Left lung (tissue), 10 donors: ENCODE data around the gene ALDOA. TPM values are rescaled to one million over a fixed set of nuclear protein-coding genes. Genes with fewer than 3 reads are reported as not detected.
A peak's percentile ranks its signal among the peaks of the same experiment; 100 is the strongest.

ENCODE experiments used
- ATAC-seq: fragments of 200-7000 bp; cut with Tn5 transposase; one replicate; pipeline ENCODE4 v1.9.1; 2020; ENCODE audit warnings: moderate library complexity
- DNase-seq, 4 donors: peaks; one replicate each; pipeline ENCODE4 v3.0.0-alpha.2; 2013 to 2020
- H3K27ac ChIP-seq, 2 donors: fragments of 200-600 bp; sonication (generic) in 1 of 2; one replicate each; pipeline versions ENCODE4 v1.5.0 to v1.8.0; 2020 to 2021
- H3K27me3 ChIP-seq, 2 donors: fragments of 200-600 bp; sonication (generic) in 1 of 2; one replicate each; pipeline versions ENCODE4 v1.5.0 to v1.8.0; 2020 to 2021
- H3K36me3 ChIP-seq, 2 donors: fragments of 200-600 bp; sonication (generic) in 1 of 2; one replicate each; pipeline versions ENCODE4 v1.5.0 to v1.8.0; 2020 to 2021
- H3K4me1 ChIP-seq, 2 donors: fragments of 200-600 bp; one replicate each; pipeline ENCODE4 v1.8.0; 2021
- H3K4me3 ChIP-seq, 2 donors: fragments of 200-600 bp; sonication (generic) in 1 of 2; one replicate each; pipeline versions ENCODE4 v1.5.0 to v1.8.0; 2020 to 2021; ENCODE audit warnings: mild to moderate bottlenecking in 1 of 2
- H3K9me3 ChIP-seq, 2 donors: fragments of 200-600 bp; sonication (generic) in 1 of 2; one replicate each; pipeline versions ENCODE4 v1.5.0 to v1.8.0; 2020 to 2021
- intact Hi-C, 2 donors: fragments of 100-400 bp; cut with DNase I; formaldehyde crosslinking; loops; one replicate each; pipeline versions ENCODE4 v1.11.2 to v1.14.2; 2022
- polyA plus RNA-seq, 6 donors: library from polyadenylated mRNA; unstranded; fragments of 120-200 nt; gene quantifications; one replicate each; pipeline ENCODE4 v1.2.1, GENCODE V29; 2013; ENCODE audit not compliant: insufficient read length in 6 of 6
- total RNA-seq, 2 donors: library from RNA; stranded (reverse); fragmentation: NEBNext Ultra II Directional; extraction: Animal tissue kit (Norgen Biotek cat#: 25700); gene quantifications; one replicate each; pipeline ENCODE4 v1.2.1, GENCODE V29; 2021
- TF ChIP-seq, protein P1 (sequence below), 2 donors: fragments of 200-600 bp; sonication (generic) in 1 of 2; IDR thresholded peaks; one replicate each; pipeline versions ENCODE4 v1.5.0 to v1.8.0; 2021; ENCODE audit warnings: antibody characterized with exemption in 2 of 2
- donor health status: DM: no; HTN: yes; CAD: no.
- donor health status: DM: no; HTN: no; CAD: no.

The ALDOA gene
- total and polyA plus RNA-seq, 8 donors = 299 to 1,105 (median 379) TPM

DNA sequence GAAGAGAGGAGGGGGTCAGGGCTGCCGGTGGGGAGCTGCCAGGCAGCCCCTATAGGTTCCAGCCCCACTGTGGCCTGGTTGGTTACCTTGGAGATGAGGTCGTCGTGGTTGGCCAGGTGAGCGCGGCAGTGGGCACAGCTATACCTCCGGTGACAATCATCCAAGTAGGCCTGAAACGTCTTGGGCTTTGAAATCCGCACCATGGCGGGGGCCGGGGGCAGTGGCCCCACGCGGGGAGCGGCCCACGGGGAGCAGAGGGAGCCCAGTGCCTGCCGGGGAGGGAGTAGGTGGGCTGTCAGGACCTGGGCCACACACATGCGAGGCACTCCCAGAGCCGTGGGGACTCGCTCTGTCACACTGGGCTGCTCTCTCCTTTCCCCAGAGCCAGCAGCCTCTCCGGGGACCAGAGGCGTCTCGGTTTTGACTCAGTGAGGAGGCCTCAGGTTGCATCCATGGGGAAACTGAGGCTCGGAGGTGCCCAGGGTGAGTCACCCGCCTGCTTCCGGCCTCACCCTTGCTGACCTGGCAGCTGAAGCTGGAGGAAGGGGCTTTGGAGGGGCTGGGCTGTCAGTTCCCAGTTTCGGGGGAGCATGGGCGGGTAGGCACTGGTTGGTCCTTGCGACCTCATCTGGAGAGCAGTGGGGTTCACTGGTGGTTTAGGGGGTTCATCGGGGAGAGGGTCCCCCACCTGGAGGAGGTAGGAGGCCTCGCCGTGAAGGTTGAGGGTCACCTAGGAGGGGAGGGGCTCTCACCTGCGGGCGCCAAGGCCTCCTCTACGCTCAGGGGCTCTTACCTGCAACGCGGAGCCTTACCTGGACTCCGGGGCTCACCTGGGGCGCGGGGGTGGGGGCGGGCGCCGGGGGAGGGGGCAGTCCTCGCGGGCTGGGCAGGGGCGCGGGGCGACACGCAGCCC lies 29.9 kb downstream of the ALDOA start:
- TF ChIP-seq, protein P1, sequence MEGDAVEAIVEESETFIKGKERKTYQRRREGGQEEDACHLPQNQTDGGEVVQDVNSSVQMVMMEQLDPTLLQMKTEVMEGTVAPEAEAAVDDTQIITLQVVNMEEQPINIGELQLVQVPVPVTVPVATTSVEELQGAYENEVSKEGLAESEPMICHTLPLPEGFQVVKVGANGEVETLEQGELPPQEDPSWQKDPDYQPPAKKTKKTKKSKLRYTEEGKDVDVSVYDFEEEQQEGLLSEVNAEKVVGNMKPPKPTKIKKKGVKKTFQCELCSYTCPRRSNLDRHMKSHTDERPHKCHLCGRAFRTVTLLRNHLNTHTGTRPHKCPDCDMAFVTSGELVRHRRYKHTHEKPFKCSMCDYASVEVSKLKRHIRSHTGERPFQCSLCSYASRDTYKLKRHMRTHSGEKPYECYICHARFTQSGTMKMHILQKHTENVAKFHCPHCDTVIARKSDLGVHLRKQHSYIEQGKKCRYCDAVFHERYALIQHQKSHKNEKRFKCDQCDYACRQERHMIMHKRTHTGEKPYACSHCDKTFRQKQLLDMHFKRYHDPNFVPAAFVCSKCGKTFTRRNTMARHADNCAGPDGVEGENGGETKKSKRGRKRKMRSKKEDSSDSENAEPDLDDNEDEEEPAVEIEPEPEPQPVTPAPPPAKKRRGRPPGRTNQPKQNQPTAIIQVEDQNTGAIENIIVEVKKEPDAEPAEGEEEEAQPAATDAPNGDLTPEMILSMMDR (IDR thresholded peaks at IDR 0.05) = no peak
- H3K4me3 ChIP-seq = peak overlapping the region; percentile 63 to 73
- peaks cover 28 to 58% of the 10 kb centered on the region in 2 donors for H3K4me1 ChIP-seq
- H3K36me3 ChIP-seq = peaks cover 0 to 14% of the 10 kb centered on the region in 2 donors
- peaks cover 4 to 33% of the 10 kb centered on the region in 2 donors for H3K9me3 ChIP-seq
- intact Hi-C loops = no loop called here
- ATAC-seq (no peak), DNase-seq (peak in 1 of 4 donors; percentile 78)
- peak overlapping the region; percentile 90 to 98 for H3K27ac ChIP-seq
- H3K27me3 ChIP-seq = no peaks in the 10 kb centered on the region

DNA sequence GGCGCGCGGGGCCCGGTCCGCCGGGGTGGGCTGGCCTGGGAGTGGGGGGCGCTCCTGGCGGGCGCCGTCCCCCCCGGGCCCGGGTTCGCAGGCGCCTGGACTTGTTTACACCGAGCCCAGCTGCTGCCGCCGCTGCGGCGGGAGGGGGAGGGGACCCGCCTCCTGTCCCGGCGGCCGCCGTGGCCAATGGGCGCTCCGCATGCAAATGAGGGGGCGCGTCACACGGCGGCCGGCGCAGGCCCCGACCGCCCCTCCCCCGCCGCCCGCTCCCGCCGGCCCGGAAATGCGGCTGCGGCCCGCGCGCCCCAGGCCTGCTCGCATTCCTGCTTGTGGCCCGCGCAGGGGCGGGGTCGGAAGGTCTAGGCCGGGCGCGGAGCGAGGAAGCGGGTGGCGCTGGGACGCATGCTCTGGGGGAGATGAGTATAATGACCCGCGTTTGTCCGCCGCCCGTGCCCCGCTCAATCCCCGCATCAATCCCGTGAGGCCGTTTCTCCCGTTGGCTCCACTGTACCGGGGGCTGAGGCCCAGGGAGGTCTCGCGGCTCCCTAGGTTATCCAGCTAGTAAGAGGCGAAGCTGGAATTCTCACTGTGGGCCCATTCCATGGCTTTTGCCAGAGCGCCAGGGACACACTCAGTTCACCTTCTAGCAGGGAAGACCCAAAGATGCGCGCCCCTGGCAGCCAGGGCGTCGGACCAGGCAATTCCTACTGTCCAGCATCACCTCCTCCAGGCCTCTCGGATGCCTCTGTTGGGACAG lies 30.7 kb downstream of the ALDOA start, which contains the start of gene YPEL3:
Gene YPEL3, minus strand, starts transcription at position 109 of the 757 bp plus-strand sequence. CDS start 731 bp downstream, outside the sequence.
- intact Hi-C loops = no loop called here
- TF ChIP-seq, protein P1 (IDR thresholded peaks at IDR 0.05) = no peak
- H3K27me3 ChIP-seq = no peaks in the 10 kb centered on the region
- peaks cover 4 to 35% of the 10 kb centered on the region in 2 donors for H3K9me3 ChIP-seq
- peak; percentile 77 to 98 (median 94) for DNase-seq
- peak within 1 kb of the TSS; percentile 63 to 73 for H3K4me3 ChIP-seq
- H3K4me1 ChIP-seq = peaks cover 22 to 49% of the 10 kb centered on the region in 2 donors
- ATAC-seq = peak; percentile 61
- H3K27ac ChIP-seq = peak within 1 kb of the TSS; percentile 90 to 98
- peaks cover 0 to 14% of the 10 kb centered on the region in 2 donors for H3K36me3 ChIP-seq

DNA sequence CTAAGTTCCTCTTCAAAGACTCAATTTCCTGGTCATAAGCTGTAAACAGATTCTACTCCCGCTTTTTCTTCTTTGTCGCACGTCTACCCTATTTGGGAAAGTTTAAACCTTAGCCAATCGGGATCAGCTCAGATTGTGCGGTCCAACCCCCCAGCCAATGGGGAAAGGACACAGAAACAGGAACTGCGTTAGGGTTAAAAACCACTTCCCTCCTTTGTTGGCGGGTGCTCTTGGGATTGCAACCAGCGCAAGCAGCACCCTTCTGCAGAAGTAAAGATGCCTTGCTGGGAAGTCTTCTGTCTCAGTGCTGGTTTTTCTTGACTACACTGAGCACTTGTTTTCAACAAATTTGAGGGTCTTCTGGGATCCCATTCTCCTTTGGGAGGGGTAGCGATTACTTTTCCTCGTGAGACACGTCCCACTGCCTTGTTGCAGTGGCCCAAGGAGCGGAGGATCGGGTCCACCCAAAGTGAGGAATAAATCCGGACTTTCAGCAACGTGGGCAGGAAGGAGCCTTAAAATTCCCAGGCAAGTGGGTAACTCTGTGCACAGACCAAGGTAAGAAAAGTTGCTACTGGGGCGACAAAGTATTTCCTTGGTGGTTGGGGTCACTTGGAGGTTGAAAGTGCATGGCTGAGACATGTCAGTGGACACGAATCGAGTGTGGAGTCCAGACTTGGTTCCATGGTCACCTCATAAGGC lies 31.5 kb downstream of the ALDOA start:
- DNase-seq = peak in 1 of 4 donors; percentile 34
- intact Hi-C loops = no loop called here
- peaks cover 0 to 14% of the 10 kb centered on the region in 2 donors for H3K36me3 ChIP-seq
- H3K27me3 ChIP-seq = no peaks in the 10 kb centered on the region
- peak overlapping the region in 1 of 2 donors; percentile 73 for H3K4me3 ChIP-seq
- H3K9me3 ChIP-seq = peaks cover 4 to 39% of the 10 kb centered on the region in 2 donors
- ATAC-seq = no peak
- peak overlapping the region; percentile 90 to 98 for H3K27ac ChIP-seq
- TF ChIP-seq, protein P1 (IDR thresholded peaks at IDR 0.05) = peak in 1 of 2 donors; percentile 10
- peaks cover 18 to 46% of the 10 kb centered on the region in 2 donors for H3K4me1 ChIP-seq

DNA sequence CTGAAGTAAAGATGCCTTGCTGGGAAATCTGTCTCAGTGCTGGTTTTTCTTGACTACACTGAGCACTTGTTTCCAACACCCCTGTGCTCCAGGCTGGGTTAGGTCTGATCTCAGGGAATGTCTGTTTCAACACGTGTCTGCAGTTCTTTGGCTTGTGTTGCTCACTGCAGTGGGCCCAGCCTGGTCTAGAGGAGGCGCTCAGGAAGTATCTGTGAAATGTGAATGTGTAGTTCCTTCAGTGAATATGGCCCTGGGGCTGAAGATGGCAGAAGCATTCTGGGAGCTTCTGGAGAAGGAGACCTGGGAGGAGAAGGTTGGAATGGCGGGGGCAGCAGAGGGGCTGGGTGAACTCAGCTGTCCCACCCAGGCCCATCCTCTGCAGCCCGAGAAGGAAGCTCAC lies 38.5 kb downstream of the ALDOA start:
- H3K4me3 ChIP-seq = no peak overlapping the region
- H3K27ac ChIP-seq = no peak overlapping the region
- H3K36me3 ChIP-seq = peaks cover 0 to 50% of the 10 kb centered on the region in 2 donors
- TF ChIP-seq, protein P1 (IDR thresholded peaks at IDR 0.05) = no peak
- H3K4me1 ChIP-seq = no peaks in the 10 kb centered on the region
- peaks cover 0 to 13% of the 10 kb centered on the region in 2 donors for H3K9me3 ChIP-seq
- intact Hi-C loops = no loop called here
- no peak for DNase-seq
- no peaks in the 10 kb centered on the region for H3K27me3 ChIP-seq
- ATAC-seq = peak; percentile 20
